ENCODE results near the gene CDKN3. TPM values are rescaled to one million over a fixed set of nuclear protein-coding genes. Genes with fewer than 3 reads are reported as not detected.

The CDKN3 gene
- total and polyA plus RNA-seq, 9 donors: 0.56 to 3.1 (median 2.2) TPM

GRCh38 chr14:54348923-54349620 lies 47.7 kb upstream of the CDKN3 start:
- no peaks in the 10 kb centered on the region for H3K36me3 ChIP-seq
- intact Hi-C loops (cut with DNase I): no loop called here
- H3K9me3 ChIP-seq: no peaks in the 10 kb centered on the region
- H3K27me3 ChIP-seq: no peaks in the 10 kb centered on the region
- peak overlapping the region in 1 of 2 donors; percentile 73 for H3K27ac ChIP-seq
- WGBS, 3 donors: 11 to 14% (median 14%) methylated on average over 24 of the region's 24 CpGs
- peak; percentile 33 to 63 (median 55) for DNase-seq
- TF ChIP-seq, protein P1, sequence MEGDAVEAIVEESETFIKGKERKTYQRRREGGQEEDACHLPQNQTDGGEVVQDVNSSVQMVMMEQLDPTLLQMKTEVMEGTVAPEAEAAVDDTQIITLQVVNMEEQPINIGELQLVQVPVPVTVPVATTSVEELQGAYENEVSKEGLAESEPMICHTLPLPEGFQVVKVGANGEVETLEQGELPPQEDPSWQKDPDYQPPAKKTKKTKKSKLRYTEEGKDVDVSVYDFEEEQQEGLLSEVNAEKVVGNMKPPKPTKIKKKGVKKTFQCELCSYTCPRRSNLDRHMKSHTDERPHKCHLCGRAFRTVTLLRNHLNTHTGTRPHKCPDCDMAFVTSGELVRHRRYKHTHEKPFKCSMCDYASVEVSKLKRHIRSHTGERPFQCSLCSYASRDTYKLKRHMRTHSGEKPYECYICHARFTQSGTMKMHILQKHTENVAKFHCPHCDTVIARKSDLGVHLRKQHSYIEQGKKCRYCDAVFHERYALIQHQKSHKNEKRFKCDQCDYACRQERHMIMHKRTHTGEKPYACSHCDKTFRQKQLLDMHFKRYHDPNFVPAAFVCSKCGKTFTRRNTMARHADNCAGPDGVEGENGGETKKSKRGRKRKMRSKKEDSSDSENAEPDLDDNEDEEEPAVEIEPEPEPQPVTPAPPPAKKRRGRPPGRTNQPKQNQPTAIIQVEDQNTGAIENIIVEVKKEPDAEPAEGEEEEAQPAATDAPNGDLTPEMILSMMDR (IDR thresholded peaks at IDR 0.05): no peak
- TF ChIP-seq POLR2A (IDR thresholded peaks at IDR 0.05) (no peak), EP300 (IDR thresholded peaks at IDR 0.05) (no peak)
- no peak overlapping the region for H3K4me3 ChIP-seq
- peaks cover 4% of the 10 kb centered on the region for H3K4me1 ChIP-seq (ENCODE audit: insufficient read depth)

DNA sequence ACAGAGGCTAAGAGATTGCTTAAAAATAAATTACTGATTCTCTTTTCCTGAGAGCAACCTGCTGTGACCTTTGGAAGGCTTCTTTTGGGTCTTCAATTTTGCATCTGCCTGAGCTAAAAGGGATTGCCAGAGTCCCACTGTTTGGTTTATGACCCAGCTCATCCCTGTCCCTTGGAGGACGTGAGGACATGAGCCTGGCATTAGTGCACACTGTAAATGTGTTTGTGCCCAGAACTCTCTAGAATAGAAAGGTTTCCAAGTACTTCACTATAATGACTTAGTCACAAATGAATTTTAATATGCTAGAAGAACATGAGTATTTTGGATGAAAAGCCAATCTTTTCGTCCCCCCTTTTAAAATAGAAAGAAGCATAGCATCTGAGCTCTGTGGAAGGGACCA lies 47.1 kb upstream of the CDKN3 start:
- no peak for DNase-seq
- H3K9me3 ChIP-seq: no peaks in the 10 kb centered on the region
- TF ChIP-seq POLR2A (IDR thresholded peaks at IDR 0.05) (no peak), EP300 (IDR thresholded peaks at IDR 0.05) (no peak)
- TF ChIP-seq, protein P1 (IDR thresholded peaks at IDR 0.05): no peak
- intact Hi-C loops (cut with DNase I): no loop called here
- no peaks in the 10 kb centered on the region for H3K36me3 ChIP-seq
- H3K27ac ChIP-seq: peak overlapping the region in 1 of 2 donors; percentile 73
- no peaks in the 10 kb centered on the region for H3K27me3 ChIP-seq
- no peak overlapping the region for H3K4me3 ChIP-seq
- 27 to 40% (median 32%) methylated on average over 2 of the region's 2 CpGs for WGBS, 3 donors
- peaks cover 4% of the 10 kb centered on the region for H3K4me1 ChIP-seq (ENCODE audit: insufficient read depth)

DNA sequence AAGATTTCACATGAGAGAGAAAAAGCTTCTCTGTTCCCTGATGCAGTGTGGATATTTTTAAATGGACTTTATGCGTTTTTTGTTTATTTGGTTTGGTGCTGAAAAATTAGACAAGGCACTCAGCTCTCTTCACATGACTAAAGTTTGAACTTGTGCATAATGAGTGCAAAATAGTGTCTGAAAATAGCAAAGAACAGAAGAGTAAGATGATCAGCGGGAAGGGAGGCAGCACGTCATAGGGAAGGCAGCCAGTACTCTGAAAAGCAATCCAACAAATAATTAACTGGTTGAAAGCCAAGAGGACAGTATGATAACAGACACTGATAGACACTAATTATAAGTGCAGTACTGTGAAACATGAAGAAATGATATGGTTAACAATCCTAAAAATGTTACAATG lies 46.6 kb upstream of the CDKN3 start:
- Histone ChIP-seq H3K27ac (no peak overlapping the region), H3K4me3 (no peak overlapping the region), H3K36me3 (no peaks in the 10 kb centered on the region), H3K27me3 (no peaks in the 10 kb centered on the region), H3K4me1 (ENCODE audit: insufficient read depth) (peaks cover 4% of the 10 kb centered on the region), H3K9me3 (no peaks in the 10 kb centered on the region)
- TF ChIP-seq POLR2A (IDR thresholded peaks at IDR 0.05): no peak
- no peak for TF ChIP-seq EP300 (IDR thresholded peaks at IDR 0.05)
- TF ChIP-seq, protein P1 (IDR thresholded peaks at IDR 0.05): no peak
- WGBS, 3 donors: 3 to 9% (median 4%) methylated on average over 3 of the region's 3 CpGs
- intact Hi-C loops (cut with DNase I): no loop called here
- DNase-seq: no peak

GRCh38 chr14:54353266-54353665 lies 43.5 kb upstream of the CDKN3 start:
- Histone ChIP-seq H3K27ac (no peak overlapping the region), H3K27me3 (no peaks in the 10 kb centered on the region), H3K4me3 (no peak overlapping the region), H3K9me3 (no peaks in the 10 kb centered on the region), H3K4me1 (ENCODE audit: insufficient read depth) (peaks cover 4% of the 10 kb centered on the region), H3K36me3 (no peaks in the 10 kb centered on the region)
- intact Hi-C loops (cut with DNase I): no loop called here
- 74 to 79% (median 77%) methylated on average over 6 of the region's 6 CpGs for WGBS, 3 donors
- no peak for DNase-seq
- no peak for TF ChIP-seq EP300 (IDR thresholded peaks at IDR 0.05)
- no peak for TF ChIP-seq POLR2A (IDR thresholded peaks at IDR 0.05)
- TF ChIP-seq, protein P1 (IDR thresholded peaks at IDR 0.05): no peak
